GM18951 (cell line): ENCODE data around the gene BDH2.

Experiments
- POLR2A ChIP-seq: IDR thresholded peaks from 4 replicates; pipeline ENCODE4 v1.6.1; 2011; ENCODE audit warnings: mild to moderate bottlenecking; ENCODE audit not compliant: insufficient read length, insufficient read depth; ENCODE audit errors: extremely low read depth
- in situ Hi-C: fragments of 300-500 bp; cut with MboI; formaldehyde crosslinking; loops from one replicate; pipeline ENCODE4 v1.12.0; 2022; ENCODE audit warnings: low sequenced_read_pairs, mixed read lengths, inconsistent platforms; ENCODE audit not compliant: unreplicated experiment

BDH2 gene

GRCh38 chr4:103030791-103031190 is 68.8 kb downstream of the BDH2 start:
- no peak for TF ChIP-seq POLR2A
- in situ Hi-C loops, result no loop called here

- no peak for TF ChIP-seq POLR2A
- in situ Hi-C loops, result no loop called here
Observed at GRCh38 chr4:103029300-103029699, 70.3 kb downstream of the BDH2 start.
